Kidney (tissue), 14 donors: ENCODE data around the gene MPDU1. TPM values are rescaled to one million over a fixed set of nuclear protein-coding genes. Genes with fewer than 3 reads are reported as not detected.

Experiments used
- DNase-seq, 5 donors: peaks; one replicate each; pipeline ENCODE4 v3.0.0-alpha.2; 2013 to 2020
- FAIRE-seq: peaks from 2 replicates; lab custom pipeline; 2012; peaks lifted over from hg19 to GRCh38; lab: Jason Lieb, UNC
- H3K27ac ChIP-seq, 2 donors: one replicate each; pipeline ENCODE4 v1.7.0; 2013; ENCODE audit warnings: low read depth in 2 of 2, low read length in 2 of 2, inconsistent platforms in 1 of 2
- H3K27me3 ChIP-seq: one replicate; pipeline ENCODE4 v1.7.1; 2013; ENCODE audit warnings: low read length, inconsistent platforms; ENCODE audit not compliant: control insufficient read depth, insufficient read depth
- H3K36me3 ChIP-seq, 3 donors: one replicate each; pipeline versions ENCODE4 v1.7.0 to v1.7.1; 2013; ENCODE audit warnings: low read length in 3 of 3, control low read depth in 1 of 3, inconsistent platforms in 1 of 3; ENCODE audit not compliant: insufficient read depth in 3 of 3, control insufficient read depth in 2 of 3
- H3K4me1 ChIP-seq, 3 donors: one replicate each; pipeline versions ENCODE4 v1.7.0 to v1.7.1; 2013; ENCODE audit warnings: low read length in 3 of 3, inconsistent platforms in 1 of 3, low read depth in 1 of 3; ENCODE audit not compliant: control insufficient read depth in 2 of 3, insufficient read depth in 2 of 3
- H3K4me3 ChIP-seq, 3 donors: one replicate each; pipeline versions ENCODE4 v1.7.0 to v1.8.1; 2013; ENCODE audit warnings: low read length in 3 of 3, control low read depth in 1 of 3, inconsistent platforms in 1 of 3
- H3K9ac ChIP-seq, 3 donors: one replicate each; pipeline versions ENCODE4 v1.7.0 to v1.7.1; 2013; ENCODE audit warnings: low read length in 3 of 3, control low read depth in 1 of 3, inconsistent platforms in 1 of 3
- H3K9me3 ChIP-seq, 3 donors: one replicate each; pipeline versions ENCODE4 v1.7.0 to v1.7.1; 2013; ENCODE audit warnings: low read length in 3 of 3, control low read depth in 1 of 3, inconsistent platforms in 1 of 3; ENCODE audit not compliant: control insufficient read depth in 2 of 3, insufficient read depth in 1 of 3
- CTCF ChIP-seq: IDR thresholded peaks from 3 replicates; pipeline ENCODE4 v1.5.1; 2012; ENCODE audit warnings: mild to moderate bottlenecking, moderate library complexity, borderline replicate concordance; ENCODE audit not compliant: insufficient read depth; ENCODE audit errors: extremely low read depth
- intact Hi-C: fragments of 100-400 bp; cut with DNase I; formaldehyde crosslinking; loops from one replicate; pipeline ENCODE4 v1.11.1; 2022
- polyA plus RNA-seq: library from polyadenylated mRNA; stranded (reverse); fragments of 350-450 nt; fragmentation: Illumina TruSeq; extraction: RNeasy Lipid Tissue Mini Kit (QIAGEN cat#74804); gene quantifications from one replicate; pipeline ENCODE4 v1.2.3, GENCODE V29; 2014; ENCODE audit warnings: low read depth, low replicate concordance; ENCODE audit not compliant: insufficient read depth
- total RNA-seq: library from RNA; stranded (reverse); fragmentation: NEBNext Ultra II Directional; extraction: Animal tissue kit (Norgen Biotek cat#: 25700); gene quantifications from one replicate; pipeline ENCODE4 v1.2.1, GENCODE V29; 2021
- donor health status: control.
- donor health status: control.
- donor health status: control.
- donor health status: control.
- donor health status: control.
- donor health status: DM: yes; HTN: yes; CAD: no.
- donor health status: Normal renal cell carcinoma (clear cell type).

Gene MPDU1
- total and polyA plus RNA-seq, 2 donors from 2014 or later = 54.2 to 145 TPM

GRCh38 chr17:7576432-7576937, 7.2 kb upstream of the MPDU1 start:
- Histone ChIP-seq H3K4me3 (no peak overlapping the region), H3K9ac (no peak overlapping the region), H3K4me1 (peaks cover 9 to 42% (median 32%) of the 10 kb centered on the region in 3 donors), H3K9me3 (no peaks in the 10 kb centered on the region), H3K27ac (no peak overlapping the region), H3K36me3 (peaks cover 31 to 51% (median 40%) of the 10 kb centered on the region in 3 donors), H3K27me3 (no peaks in the 10 kb centered on the region)
- DNase-seq (peak in 1 of 5 donors; percentile 52), FAIRE-seq (no peak)
- no peak for TF ChIP-seq CTCF
- intact Hi-C loops = no loop called here

GRCh38 chr17:7577327-7578199, 6.1 kb upstream of the MPDU1 start:
- H3K36me3 ChIP-seq = peaks cover 31 to 51% (median 40%) of the 10 kb centered on the region in 3 donors
- DNase-seq (peak in 1 of 5 donors; percentile 39), FAIRE-seq (no peak)
- no peak overlapping the region for H3K9ac ChIP-seq
- no peaks in the 10 kb centered on the region for H3K27me3 ChIP-seq
- H3K4me3 ChIP-seq = no peak overlapping the region
- no peaks in the 10 kb centered on the region for H3K9me3 ChIP-seq
- H3K27ac ChIP-seq = no peak overlapping the region
- H3K4me1 ChIP-seq = peaks cover 9 to 43% (median 34%) of the 10 kb centered on the region in 3 donors
- intact Hi-C loops = no loop called here
- TF ChIP-seq CTCF = no peak

DNA sequence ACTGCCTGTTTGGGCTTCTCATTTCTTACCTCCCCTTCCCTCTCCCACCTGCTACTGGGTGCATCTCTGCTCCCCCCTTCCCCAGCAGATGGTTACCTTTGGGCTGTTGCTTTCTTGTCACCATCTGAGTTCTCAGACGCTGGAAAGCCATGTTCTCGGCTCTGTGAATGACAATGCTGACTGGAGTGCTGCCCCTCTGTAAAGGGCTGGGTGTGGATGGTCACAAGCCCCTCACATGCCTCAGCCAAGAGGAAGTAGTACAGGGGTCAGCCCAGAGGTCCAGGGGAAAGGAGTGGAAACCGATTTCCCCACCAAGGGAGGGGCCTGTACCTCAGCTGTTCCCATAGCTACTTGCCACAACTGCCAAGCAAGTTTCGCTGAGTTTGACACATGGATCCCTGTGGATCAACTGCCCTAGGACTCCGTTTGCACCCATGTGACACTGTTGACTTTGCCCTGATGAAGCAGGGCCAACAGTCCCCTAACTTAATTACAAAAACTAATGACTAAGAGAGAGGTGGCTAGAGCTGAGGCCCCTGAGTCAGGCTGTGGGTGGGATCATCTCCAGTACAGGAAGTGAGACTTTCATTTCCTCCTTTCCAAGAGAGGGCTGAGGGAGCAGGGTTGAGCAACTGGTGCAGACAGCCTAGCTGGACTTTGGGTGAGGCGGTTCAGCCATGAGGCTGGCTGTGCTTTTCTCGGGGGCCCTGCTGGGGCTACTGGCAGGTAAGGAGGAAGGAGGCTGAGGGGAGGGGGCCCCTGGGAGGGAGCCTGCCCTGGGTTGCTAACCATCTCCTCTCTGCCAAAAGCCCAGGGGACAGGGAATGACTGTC, 4.4 kb upstream of the MPDU1 start, which contains the start of gene CD68:
TSS of gene CD68 (plus strand) at position 638 of the 833 bp plus-strand sequence. CDS start at position 678, 40 bp downstream.
- DNase-seq = peak in 3 of 5 donors; percentile 44 to 92 (median 69)
- TF ChIP-seq CTCF = no peak
- Histone ChIP-seq H3K9ac (peak within 1 kb of the TSS in 1 of 3 donors; percentile 56), H3K4me1 (peaks cover 8 to 50% (median 44%) of the 10 kb centered on the region in 3 donors), H3K36me3 (peaks cover 30 to 49% (median 38%) of the 10 kb centered on the region in 3 donors), H3K27me3 (no peaks in the 10 kb centered on the region), H3K4me3 (peak within 1 kb of the TSS in 2 of 3 donors; percentile 22 to 56), H3K9me3 (no peaks in the 10 kb centered on the region), H3K27ac (peak within 1 kb of the TSS; percentile 86 to 91)
- intact Hi-C loops = no loop called here
- peak; percentile 32 for FAIRE-seq
